Keratinocyte (primary cell): ENCODE data around the gene TMEM150B.

Experiments used
- EZH2 ChIP-seq: IDR thresholded peaks from one replicate; pipeline ENCODE4 v1.6.1; 2012; ENCODE audit warnings: inconsistent platforms, mild to moderate bottlenecking, low read length, moderate library complexity
- TF ChIP-seq, protein P1 (sequence below), 3 experiments: IDR thresholded peaks in 1 of 3; conservative IDR thresholded peaks in 1 of 3; optimal IDR thresholded peaks in 1 of 3; 2 replicates in 2 of 3; 3 replicates in 1 of 3; pipeline versions ENCODE3 to v1.5.1; 2011; ENCODE audit warnings: low read length in 3 of 3, mild to moderate bottlenecking in 3 of 3, moderate library complexity in 2 of 3, control low read depth in 1 of 3, inconsistent platforms in 1 of 3; ENCODE audit not compliant: insufficient read depth in 2 of 3; ENCODE audit errors: extremely low read depth in 1 of 3

DNA sequence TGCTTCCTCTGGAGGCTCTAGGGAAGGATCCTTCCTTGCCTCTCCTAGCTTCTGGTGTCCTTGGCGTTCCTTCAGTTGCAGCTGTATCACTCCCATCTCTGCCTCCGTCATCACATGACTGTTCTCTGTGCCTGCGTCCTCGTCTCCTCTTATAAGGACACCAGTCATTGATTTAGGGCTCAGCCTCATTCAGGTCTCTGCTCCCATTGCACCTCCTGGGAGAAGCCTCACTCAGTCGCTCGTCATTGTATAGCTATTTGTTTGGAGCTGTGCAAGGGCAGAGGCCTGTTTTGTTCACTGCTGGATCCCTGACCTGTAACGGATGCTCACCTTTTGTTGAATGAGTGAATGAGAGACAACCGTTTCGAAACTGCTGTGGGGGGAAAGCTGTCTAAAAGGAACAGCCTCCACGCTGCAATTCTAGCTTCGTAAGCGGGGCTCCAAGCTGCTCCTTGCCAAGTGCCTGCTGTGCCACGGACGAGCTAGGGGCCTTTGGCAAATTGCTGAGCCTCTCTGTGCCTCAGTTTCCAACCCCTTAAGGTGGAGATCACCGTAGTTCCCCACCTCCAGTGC, 24.2 kb downstream of the TMEM150B start:
- TF ChIP-seq, protein P1, sequence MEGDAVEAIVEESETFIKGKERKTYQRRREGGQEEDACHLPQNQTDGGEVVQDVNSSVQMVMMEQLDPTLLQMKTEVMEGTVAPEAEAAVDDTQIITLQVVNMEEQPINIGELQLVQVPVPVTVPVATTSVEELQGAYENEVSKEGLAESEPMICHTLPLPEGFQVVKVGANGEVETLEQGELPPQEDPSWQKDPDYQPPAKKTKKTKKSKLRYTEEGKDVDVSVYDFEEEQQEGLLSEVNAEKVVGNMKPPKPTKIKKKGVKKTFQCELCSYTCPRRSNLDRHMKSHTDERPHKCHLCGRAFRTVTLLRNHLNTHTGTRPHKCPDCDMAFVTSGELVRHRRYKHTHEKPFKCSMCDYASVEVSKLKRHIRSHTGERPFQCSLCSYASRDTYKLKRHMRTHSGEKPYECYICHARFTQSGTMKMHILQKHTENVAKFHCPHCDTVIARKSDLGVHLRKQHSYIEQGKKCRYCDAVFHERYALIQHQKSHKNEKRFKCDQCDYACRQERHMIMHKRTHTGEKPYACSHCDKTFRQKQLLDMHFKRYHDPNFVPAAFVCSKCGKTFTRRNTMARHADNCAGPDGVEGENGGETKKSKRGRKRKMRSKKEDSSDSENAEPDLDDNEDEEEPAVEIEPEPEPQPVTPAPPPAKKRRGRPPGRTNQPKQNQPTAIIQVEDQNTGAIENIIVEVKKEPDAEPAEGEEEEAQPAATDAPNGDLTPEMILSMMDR (optimal IDR thresholded peaks at IDR 0.05 in 1 of 3, IDR thresholded peaks at IDR 0.05 in 1 of 3, conservative IDR thresholded peaks at IDR 0.05 in 1 of 3; ENCODE audit: extremely low read depth in 1 of 3, insufficient read depth in 2 of 3, low read length in 3 of 3) = no peak
- no peak for TF ChIP-seq EZH2
